ENCODE results near the gene NDUFB10.

- TF ChIP-seq, protein P1, sequence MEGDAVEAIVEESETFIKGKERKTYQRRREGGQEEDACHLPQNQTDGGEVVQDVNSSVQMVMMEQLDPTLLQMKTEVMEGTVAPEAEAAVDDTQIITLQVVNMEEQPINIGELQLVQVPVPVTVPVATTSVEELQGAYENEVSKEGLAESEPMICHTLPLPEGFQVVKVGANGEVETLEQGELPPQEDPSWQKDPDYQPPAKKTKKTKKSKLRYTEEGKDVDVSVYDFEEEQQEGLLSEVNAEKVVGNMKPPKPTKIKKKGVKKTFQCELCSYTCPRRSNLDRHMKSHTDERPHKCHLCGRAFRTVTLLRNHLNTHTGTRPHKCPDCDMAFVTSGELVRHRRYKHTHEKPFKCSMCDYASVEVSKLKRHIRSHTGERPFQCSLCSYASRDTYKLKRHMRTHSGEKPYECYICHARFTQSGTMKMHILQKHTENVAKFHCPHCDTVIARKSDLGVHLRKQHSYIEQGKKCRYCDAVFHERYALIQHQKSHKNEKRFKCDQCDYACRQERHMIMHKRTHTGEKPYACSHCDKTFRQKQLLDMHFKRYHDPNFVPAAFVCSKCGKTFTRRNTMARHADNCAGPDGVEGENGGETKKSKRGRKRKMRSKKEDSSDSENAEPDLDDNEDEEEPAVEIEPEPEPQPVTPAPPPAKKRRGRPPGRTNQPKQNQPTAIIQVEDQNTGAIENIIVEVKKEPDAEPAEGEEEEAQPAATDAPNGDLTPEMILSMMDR (conservative IDR thresholded peaks at IDR 0.05 in 1 of 2, IDR thresholded peaks at IDR 0.05 in 1 of 2; ENCODE audit: extremely low read depth in 1 of 2, insufficient read depth in 1 of 2, low read depth in 1 of 2, low read length in 2 of 2), result no peak
- no peak for TF ChIP-seq EZH2 (IDR thresholded peaks at IDR 0.05; ENCODE audit: borderline replicate concordance, low read length)
These were observed 33.1 kb upstream of the NDUFB10 start for GRCh38 chr16:1926271-1926670.
